Lung (tissue), 12 donors: ENCODE data around the gene MPZL3. TPM values are rescaled to one million over a fixed set of nuclear protein-coding genes. Genes with fewer than 3 reads are reported as not detected.

Experiments
- ATAC-seq: fragments of 200-7000 bp; cut with Tn5 transposase; one replicate; pipeline ENCODE4 v1.9.1; 2020; ENCODE audit warnings: moderate number of reproducible peaks; ENCODE audit not compliant: insufficient read depth, low FRiP score
- DNase-seq, 3 donors: peaks; one replicate each; pipeline ENCODE4 v3.0.0-alpha.2; 2013 to 2017
- H3K27ac ChIP-seq, 2 donors: one replicate each; pipeline ENCODE4 v1.5.1; 2013; ENCODE audit warnings: mild to moderate bottlenecking in 2 of 2, moderate library complexity in 2 of 2, control low read depth in 1 of 2, inconsistent platforms in 1 of 2, low read depth in 1 of 2, low read length in 1 of 2
- H3K27me3 ChIP-seq, 3 donors: one replicate each; pipeline ENCODE4 v1.5.1; 2013; ENCODE audit warnings: low read length in 2 of 3; ENCODE audit not compliant: control insufficient read depth in 3 of 3, insufficient read depth in 3 of 3
- H3K36me3 ChIP-seq, 4 donors: one replicate each; pipeline ENCODE4 v1.5.1; 2013; ENCODE audit warnings: low read length in 4 of 4, mild to moderate bottlenecking in 1 of 4, moderate library complexity in 1 of 4; ENCODE audit not compliant: control insufficient read depth in 4 of 4, insufficient read depth in 4 of 4
- H3K4me1 ChIP-seq, 5 donors: one replicate each; pipeline ENCODE4 v1.5.1; 2013; ENCODE audit warnings: low read length in 5 of 5, mild to moderate bottlenecking in 2 of 5, moderate library complexity in 1 of 5; ENCODE audit not compliant: control insufficient read depth in 5 of 5, insufficient read depth in 5 of 5
- H3K4me3 ChIP-seq: one replicate; pipeline ENCODE4 v1.5.1; 2013; ENCODE audit warnings: mild to moderate bottlenecking, control low read depth, moderate library complexity
- H3K9ac ChIP-seq, 2 donors: one replicate each; pipeline ENCODE4 v1.5.1; 2013; ENCODE audit warnings: low read length in 2 of 2, control low read depth in 1 of 2; ENCODE audit not compliant: insufficient read depth in 1 of 2
- H3K9me3 ChIP-seq, 4 donors: one replicate each; pipeline ENCODE4 v1.5.1; 2013; ENCODE audit warnings: low read length in 3 of 4, mild to moderate bottlenecking in 1 of 4, moderate library complexity in 1 of 4; ENCODE audit not compliant: control insufficient read depth in 4 of 4, insufficient read depth in 3 of 4
- WGBS, 2 donors: extraction: QIAGEN DNeasy Blood & Tissue Kit; methylation state at CpG; one replicate each; pipeline ENCODE4 v1.1.7; 2013; 5-methylcytosine and 5-hydroxymethylcytosine counted together
- polyA plus RNA-seq, 2 donors: library from polyadenylated mRNA; stranded (reverse); fragments of 200-250 nt; gene quantifications; one replicate each; pipeline ENCODE4 v1.2.1, GENCODE V29; 2013
- total RNA-seq, 2 donors: library from RNA; depleted of rRNA in 1 of 2; stranded (reverse); fragments of >200 nt in 1 of 2; gene quantifications; one replicate each; pipeline ENCODE4 v1.2.1, GENCODE V29; 2014 to 2021
- TF ChIP-seq, protein P1 (sequence below): IDR thresholded peaks from 2 replicates; pipeline ENCODE4 v1.5.1; 2012; ENCODE audit warnings: mild to moderate bottlenecking; ENCODE audit errors: control extremely low read depth, extremely low read depth
- donor health status: control.
- donor health status: control.
- donor health status: Bipolar disorder and iron deficiency.
- donor health status: healthy.
- donor health status: DM: yes; HTN: yes; CAD: no.

Gene MPZL3
- total and polyA plus RNA-seq, 4 donors: 7.7 to 22.6 (median 11.1) TPM

DNA sequence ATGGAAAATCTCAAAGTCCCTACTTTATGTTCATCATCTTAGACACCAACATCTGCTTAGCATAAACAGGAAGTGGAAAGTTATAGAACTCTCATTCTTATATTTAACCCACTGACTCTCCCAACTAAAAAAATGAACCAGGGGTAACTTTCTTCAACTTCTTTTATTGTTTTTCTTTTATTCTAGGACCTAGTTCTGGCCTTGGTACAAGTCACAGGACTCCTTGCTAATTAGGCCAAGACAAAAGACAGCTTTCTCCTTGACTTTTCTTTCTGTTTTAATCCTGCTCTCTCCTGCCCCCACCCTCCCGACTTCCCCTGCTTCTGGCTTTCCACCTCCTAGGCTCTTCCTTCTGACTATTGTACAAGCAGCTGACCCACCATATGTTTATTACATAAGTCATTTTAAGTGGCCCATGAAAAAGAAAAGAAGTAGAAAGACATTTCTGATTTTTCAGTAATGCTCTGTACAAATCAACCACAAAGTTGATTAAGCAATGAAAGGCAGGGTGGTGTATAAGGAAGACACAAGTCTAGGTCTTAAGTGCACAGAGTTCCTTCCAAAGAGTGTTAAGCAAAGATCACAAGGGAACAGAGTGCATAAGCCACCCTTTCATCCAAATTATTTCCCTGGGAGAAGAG lies 45.7 kb downstream of the MPZL3 start:
- H3K4me1 ChIP-seq: peaks cover 0 to 5% (median 0%) of the 10 kb centered on the region in 5 donors
- H3K4me3 ChIP-seq: no peak overlapping the region
- H3K9ac ChIP-seq: no peak overlapping the region
- 10 to 22% methylated on average over 1 of the region's 1 CpG for WGBS, 2 donors
- peak in 2 of 3 donors; percentile 51 to 65 for DNase-seq
- peaks cover 0 to 2% (median 1%) of the 10 kb centered on the region in 3 donors for H3K27me3 ChIP-seq
- H3K36me3 ChIP-seq: no peaks in the 10 kb centered on the region
- TF ChIP-seq, protein P1, sequence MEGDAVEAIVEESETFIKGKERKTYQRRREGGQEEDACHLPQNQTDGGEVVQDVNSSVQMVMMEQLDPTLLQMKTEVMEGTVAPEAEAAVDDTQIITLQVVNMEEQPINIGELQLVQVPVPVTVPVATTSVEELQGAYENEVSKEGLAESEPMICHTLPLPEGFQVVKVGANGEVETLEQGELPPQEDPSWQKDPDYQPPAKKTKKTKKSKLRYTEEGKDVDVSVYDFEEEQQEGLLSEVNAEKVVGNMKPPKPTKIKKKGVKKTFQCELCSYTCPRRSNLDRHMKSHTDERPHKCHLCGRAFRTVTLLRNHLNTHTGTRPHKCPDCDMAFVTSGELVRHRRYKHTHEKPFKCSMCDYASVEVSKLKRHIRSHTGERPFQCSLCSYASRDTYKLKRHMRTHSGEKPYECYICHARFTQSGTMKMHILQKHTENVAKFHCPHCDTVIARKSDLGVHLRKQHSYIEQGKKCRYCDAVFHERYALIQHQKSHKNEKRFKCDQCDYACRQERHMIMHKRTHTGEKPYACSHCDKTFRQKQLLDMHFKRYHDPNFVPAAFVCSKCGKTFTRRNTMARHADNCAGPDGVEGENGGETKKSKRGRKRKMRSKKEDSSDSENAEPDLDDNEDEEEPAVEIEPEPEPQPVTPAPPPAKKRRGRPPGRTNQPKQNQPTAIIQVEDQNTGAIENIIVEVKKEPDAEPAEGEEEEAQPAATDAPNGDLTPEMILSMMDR: no peak
- H3K27ac ChIP-seq: no peak overlapping the region
- peak; percentile 68 for ATAC-seq
- no peaks in the 10 kb centered on the region for H3K9me3 ChIP-seq

DNA sequence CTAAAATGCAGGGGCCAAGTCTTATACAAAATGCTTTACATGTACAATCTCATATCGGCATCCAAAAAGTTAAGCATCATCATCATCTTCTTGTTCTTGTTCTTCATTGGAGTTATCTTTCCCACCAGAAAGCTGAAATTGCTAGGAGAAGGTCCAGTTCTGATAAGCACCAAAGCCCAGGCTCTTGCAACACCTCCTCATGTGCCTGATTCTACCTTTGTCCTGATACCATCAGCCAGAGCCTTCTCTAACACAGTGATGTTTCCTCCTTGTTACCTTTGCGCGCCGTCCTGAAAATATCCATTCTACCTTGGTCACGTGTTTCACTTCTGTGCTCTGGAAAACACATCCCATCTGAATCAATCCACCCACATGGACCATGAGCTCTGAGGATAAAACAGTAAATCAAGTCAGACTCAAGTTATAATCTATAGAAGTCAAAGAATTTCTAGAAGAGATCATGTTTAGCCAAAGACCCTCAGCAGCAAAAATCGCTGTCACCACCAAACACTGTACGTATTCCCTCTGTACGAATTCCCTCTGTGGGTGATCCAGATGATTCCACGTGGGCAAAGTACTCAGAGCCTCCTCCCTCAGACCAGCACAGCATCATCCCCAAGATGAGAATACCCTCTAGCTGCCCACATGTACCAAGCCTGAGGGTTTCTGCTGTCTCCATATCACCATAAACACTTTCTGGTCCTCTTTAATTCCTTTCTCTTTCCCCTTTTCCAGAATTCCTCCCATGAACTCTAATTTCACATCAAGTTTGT lies 46.4 kb downstream of the MPZL3 start:
- Histone ChIP-seq H3K9me3 (no peaks in the 10 kb centered on the region), H3K27ac (peak overlapping the region in 1 of 2 donors; percentile 54), H3K27me3 (peaks cover 0 to 2% (median 0%) of the 10 kb centered on the region in 3 donors), H3K9ac (no peak overlapping the region), H3K36me3 (no peaks in the 10 kb centered on the region), H3K4me3 (no peak overlapping the region), H3K4me1 (peaks cover 0 to 2% (median 0%) of the 10 kb centered on the region in 5 donors)
- TF ChIP-seq, protein P1: no peak
- no peak for ATAC-seq
- no peak for DNase-seq
- WGBS, 2 donors: 95% methylated on average over 9 of the region's 9 CpGs

GRCh38 chr11:118202599-118203422 lies 49.4 kb downstream of the MPZL3 start:
- Histone ChIP-seq H3K27me3 (no peaks in the 10 kb centered on the region), H3K4me1 (no peaks in the 10 kb centered on the region), H3K4me3 (no peak overlapping the region), H3K9me3 (no peaks in the 10 kb centered on the region), H3K36me3 (no peaks in the 10 kb centered on the region), H3K27ac (peak overlapping the region in 1 of 2 donors; percentile 53), H3K9ac (no peak overlapping the region)
- DNase-seq: no peak
- 78 to 80% methylated on average over 7 of the region's 7 CpGs for WGBS, 2 donors
- ATAC-seq: no peak
- TF ChIP-seq, protein P1: no peak
